Natural killer cell treated with Interleukin-12 subunit alpha and Interleukin-12 subunit beta and Interleukin-15 and Interleukin-18, amount 100 ng/mL, for 72 hours (primary cell): ENCODE results near the gene TMEM218. TPM values are rescaled to one million over a fixed set of nuclear protein-coding genes. Genes with fewer than 3 reads are reported as not detected.

Experiments used
- ATAC-seq, 2 donors: fragments of 150-1000 bp; cut with Tn5 transposase in 1 of 2; sonication (Bioruptor Pico), chemical (Tn5 transposase) in 1 of 2; 2 replicates each; pipeline ENCODE4 v1.10.0; 2021
- DNase-seq: peaks from one replicate; pipeline ENCODE4 v3.0.0; 2022; ENCODE audit warnings: low spot score
- H3K27ac Mint-ChIP-seq, 2 donors: 1 replicate in 1 of 2; 2 replicates in 1 of 2; pipeline ENCODE4 v1.8.0; 2022; ENCODE audit warnings: mixed read lengths in 2 of 2, mild to moderate bottlenecking in 1 of 2, moderate library complexity in 1 of 2
- H3K27me3 Mint-ChIP-seq, 2 donors: 1 replicate in 1 of 2; 2 replicates in 1 of 2; pipeline ENCODE4 v1.8.0; 2022; ENCODE audit warnings: mixed read lengths in 2 of 2
- H3K36me3 Mint-ChIP-seq: one replicate; pipeline ENCODE4 v1.8.0; 2022; ENCODE audit warnings: mixed read lengths
- H3K4me1 Mint-ChIP-seq, 2 donors: 1 replicate in 1 of 2; 2 replicates in 1 of 2; pipeline ENCODE4 v1.8.0; 2022; ENCODE audit warnings: low read depth in 2 of 2, mixed read lengths in 2 of 2, mild to moderate bottlenecking in 1 of 2
- H3K4me3 Mint-ChIP-seq: one replicate; pipeline ENCODE4 v1.8.0; 2022; ENCODE audit warnings: mixed read lengths
- H3K9me3 Mint-ChIP-seq: 2 replicates; pipeline ENCODE4 v1.8.0; 2022; ENCODE audit warnings: mixed read lengths
- total RNA-seq, 2 donors: library from RNA; stranded (reverse); gene quantifications; one replicate each; pipeline ENCODE4 v1.2.3, GENCODE V29; 2022

TMEM218 gene
- total RNA-seq, 2 donors from 2014 or later, result 14.2 to 19.7 TPM

- Mint-ChIP-seq H3K27ac (no peak overlapping the region), H3K27me3 (peaks cover 38 to 46% of the 10 kb centered on the region in 2 donors), H3K4me3 (no peak overlapping the region)
Measured at GRCh38 chr11:125141686-125142535, 30.5 kb upstream of the TMEM218 start.

GRCh38 chr11:125141178-125141577 lies 29.8 kb upstream of the TMEM218 start:
- DNase-seq (no peak), ATAC-seq (no peak)
- no peaks in the 10 kb centered on the region for H3K9me3 Mint-ChIP-seq
- peaks cover 4 to 5% of the 10 kb centered on the region in 2 donors for H3K4me1 Mint-ChIP-seq
- no peak overlapping the region for H3K27ac Mint-ChIP-seq
- H3K36me3 Mint-ChIP-seq, result no peaks in the 10 kb centered on the region
- peaks cover 38 to 51% of the 10 kb centered on the region in 2 donors for H3K27me3 Mint-ChIP-seq
- H3K4me3 Mint-ChIP-seq, result no peak overlapping the region

More at GRCh38 chr11:125141686-125142535, 30.5 kb upstream of the TMEM218 start:
- no peaks in the 10 kb centered on the region for H3K36me3 Mint-ChIP-seq
- ATAC-seq, result peak; percentile 76 to 83
- no peaks in the 10 kb centered on the region for H3K9me3 Mint-ChIP-seq
- H3K4me1 Mint-ChIP-seq, result peaks cover 4 to 5% of the 10 kb centered on the region in 2 donors
- DNase-seq, result peak; percentile 67

- H3K27ac Mint-ChIP-seq, result no peak overlapping the region
- ATAC-seq, result no peak
- peaks cover 4 to 5% of the 10 kb centered on the region in 2 donors for H3K4me1 Mint-ChIP-seq
- no peak for DNase-seq
- H3K4me3 Mint-ChIP-seq, result no peak overlapping the region
- no peaks in the 10 kb centered on the region for H3K9me3 Mint-ChIP-seq
- H3K36me3 Mint-ChIP-seq, result no peaks in the 10 kb centered on the region
- peaks cover 42 to 61% of the 10 kb centered on the region in 2 donors for H3K27me3 Mint-ChIP-seq
Measured at GRCh38 chr11:125140233-125140632, 28.8 kb upstream of the TMEM218 start.

- Mint-ChIP-seq H3K4me3 (no peak overlapping the region), H3K27ac (no peak overlapping the region), H3K4me1 (peaks cover 4 to 5% of the 10 kb centered on the region in 2 donors), H3K36me3 (no peaks in the 10 kb centered on the region), H3K27me3 (peaks cover 44 to 63% of the 10 kb centered on the region in 2 donors), H3K9me3 (no peaks in the 10 kb centered on the region)
- DNase-seq (no peak), ATAC-seq (no peak)
Measured at GRCh38 chr11:125139778-125140177, 28.4 kb upstream of the TMEM218 start.

- no peak overlapping the region for H3K4me3 Mint-ChIP-seq
- ATAC-seq (peak; percentile 7 to 29), DNase-seq (no peak)
- H3K27me3 Mint-ChIP-seq, result peaks cover 45 to 63% of the 10 kb centered on the region in 2 donors
- no peaks in the 10 kb centered on the region for H3K36me3 Mint-ChIP-seq
- H3K9me3 Mint-ChIP-seq, result no peaks in the 10 kb centered on the region
- H3K27ac Mint-ChIP-seq, result no peak overlapping the region
- peaks cover 4 to 5% of the 10 kb centered on the region in 2 donors for H3K4me1 Mint-ChIP-seq
Measured at GRCh38 chr11:125138966-125139365, 27.5 kb upstream of the TMEM218 start.

GRCh38 chr11:125136001-125136400 lies 24.6 kb upstream of the TMEM218 start:
- no peak overlapping the region for H3K27ac Mint-ChIP-seq
- ATAC-seq (no peak), DNase-seq (no peak)
- no peak overlapping the region for H3K4me3 Mint-ChIP-seq
- no peaks in the 10 kb centered on the region for H3K36me3 Mint-ChIP-seq
- peaks cover 51 to 68% of the 10 kb centered on the region in 2 donors for H3K27me3 Mint-ChIP-seq
- H3K4me1 Mint-ChIP-seq, result no peaks in the 10 kb centered on the region
- H3K9me3 Mint-ChIP-seq, result no peaks in the 10 kb centered on the region

- Mint-ChIP-seq H3K4me3 (no peak overlapping the region), H3K27me3 (peaks cover 43 to 75% of the 10 kb centered on the region in 2 donors), H3K36me3 (no peaks in the 10 kb centered on the region), H3K4me1 (no peaks in the 10 kb centered on the region), H3K9me3 (no peaks in the 10 kb centered on the region), H3K27ac (no peak overlapping the region)
- ATAC-seq (no peak), DNase-seq (no peak)
Measured at GRCh38 chr11:125132596-125132995, 21.2 kb upstream of the TMEM218 start.

GRCh38 chr11:125132071-125132470 lies 20.6 kb upstream of the TMEM218 start:
- ATAC-seq (no peak), DNase-seq (no peak)
- H3K4me1 Mint-ChIP-seq, result no peaks in the 10 kb centered on the region
- H3K9me3 Mint-ChIP-seq, result no peaks in the 10 kb centered on the region
- H3K27me3 Mint-ChIP-seq, result peaks cover 46 to 80% of the 10 kb centered on the region in 2 donors
- no peak overlapping the region for H3K4me3 Mint-ChIP-seq
- no peaks in the 10 kb centered on the region for H3K36me3 Mint-ChIP-seq
- no peak overlapping the region for H3K27ac Mint-ChIP-seq

GRCh38 chr11:125129316-125129993 lies 18.0 kb upstream of the TMEM218 start:
- Mint-ChIP-seq H3K27ac (no peak overlapping the region), H3K9me3 (no peaks in the 10 kb centered on the region), H3K4me3 (no peak overlapping the region), H3K4me1 (no peaks in the 10 kb centered on the region), H3K36me3 (no peaks in the 10 kb centered on the region), H3K27me3 (peaks cover 44 to 67% of the 10 kb centered on the region in 2 donors)
- ATAC-seq (no peak), DNase-seq (no peak)

- DNase-seq, result no peak
- no peak for ATAC-seq
- H3K27me3 Mint-ChIP-seq, result peaks cover 37 to 57% of the 10 kb centered on the region in 2 donors
Measured at GRCh38 chr11:125128450-125128849, 17.0 kb upstream of the TMEM218 start.

GRCh38 chr11:125124618-125124992 lies 13.2 kb upstream of the TMEM218 start:
- Mint-ChIP-seq H3K4me1 (peaks cover 0 to 4% of the 10 kb centered on the region in 2 donors), H3K27me3 (peaks cover 32 to 36% of the 10 kb centered on the region in 2 donors), H3K9me3 (peaks cover 3% of the 10 kb centered on the region), H3K4me3 (no peak overlapping the region), H3K36me3 (no peaks in the 10 kb centered on the region), H3K27ac (no peak overlapping the region)
- DNase-seq (no peak), ATAC-seq (no peak)

More at GRCh38 chr11:125128450-125128849, 17.0 kb upstream of the TMEM218 start:
- Mint-ChIP-seq H3K9me3 (peaks cover 3% of the 10 kb centered on the region), H3K4me1 (peaks cover 0 to 4% of the 10 kb centered on the region in 2 donors), H3K27ac (no peak overlapping the region), H3K36me3 (no peaks in the 10 kb centered on the region), H3K4me3 (no peak overlapping the region)

- Mint-ChIP-seq H3K4me1 (peaks cover 0 to 4% of the 10 kb centered on the region in 2 donors), H3K27me3 (peaks cover 27 to 34% of the 10 kb centered on the region in 2 donors), H3K36me3 (no peaks in the 10 kb centered on the region), H3K27ac (no peak overlapping the region), H3K4me3 (no peak overlapping the region), H3K9me3 (peaks cover 3% of the 10 kb centered on the region)
- DNase-seq, result no peak
- peak in 1 of 2 donors; percentile 77 for ATAC-seq
Measured at GRCh38 chr11:125123947-125124617, 12.7 kb upstream of the TMEM218 start.

GRCh38 chr11:125123194-125123946 lies 11.9 kb upstream of the TMEM218 start:
- ATAC-seq (no peak), DNase-seq (no peak)
- Mint-ChIP-seq H3K27me3 (peaks cover 29 to 37% of the 10 kb centered on the region in 2 donors), H3K9me3 (peaks cover 3% of the 10 kb centered on the region), H3K4me3 (no peak overlapping the region), H3K27ac (no peak overlapping the region), H3K4me1 (peaks cover 0 to 4% of the 10 kb centered on the region in 2 donors), H3K36me3 (no peaks in the 10 kb centered on the region)
